Lung microvascular endothelial cell (primary cell): ENCODE data around the gene KCNJ4. TPM values are rescaled to one million over a fixed set of nuclear protein-coding genes. Genes with fewer than 3 reads are reported as not detected.

Experiments used
- DNase-seq, 2 donors: peaks; one replicate each; pipeline versions ENCODE4 v3.0.0 to v3.0.0-alpha.2; 2010; ENCODE audit warnings: low read depth in 2 of 2
- total RNA-seq: library from RNA; depleted of rRNA; stranded (reverse); fragments of >200 nt; gene quantifications from 2 replicates; pipeline ENCODE4 v1.2.1, GENCODE V29; 2014

The KCNJ4 gene
- total RNA-seq, 1 donor from 2014 or later: not detected

- DNase-seq: no peak
Measured at GRCh38 chr22:38431266-38432010, 23.6 kb downstream of the KCNJ4 start.

GRCh38 chr22:38429499-38430068 is 25.4 kb downstream of the KCNJ4 start:
- peak; percentile 45 to 57 for DNase-seq

DNA sequence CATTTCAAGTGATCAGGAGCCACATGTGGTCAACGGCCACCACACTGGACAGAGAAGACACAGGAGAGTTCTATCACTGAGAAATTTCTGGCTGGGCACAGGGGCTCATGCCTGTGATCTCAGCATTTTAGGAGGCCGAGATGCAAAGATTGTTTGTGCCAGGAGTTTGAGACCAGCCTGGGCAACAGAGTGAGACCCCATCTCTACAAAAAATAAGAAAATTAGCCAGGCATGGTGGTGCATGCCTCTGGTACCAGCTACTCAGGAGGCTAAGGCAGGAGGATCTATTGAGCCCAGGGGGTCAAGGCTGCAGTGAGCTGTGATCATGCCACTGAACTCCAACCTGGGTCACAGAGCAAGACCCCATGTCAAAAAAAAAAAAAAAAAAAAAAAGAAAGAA is 26.3 kb downstream of the KCNJ4 start:
- no peak for DNase-seq

DNA sequence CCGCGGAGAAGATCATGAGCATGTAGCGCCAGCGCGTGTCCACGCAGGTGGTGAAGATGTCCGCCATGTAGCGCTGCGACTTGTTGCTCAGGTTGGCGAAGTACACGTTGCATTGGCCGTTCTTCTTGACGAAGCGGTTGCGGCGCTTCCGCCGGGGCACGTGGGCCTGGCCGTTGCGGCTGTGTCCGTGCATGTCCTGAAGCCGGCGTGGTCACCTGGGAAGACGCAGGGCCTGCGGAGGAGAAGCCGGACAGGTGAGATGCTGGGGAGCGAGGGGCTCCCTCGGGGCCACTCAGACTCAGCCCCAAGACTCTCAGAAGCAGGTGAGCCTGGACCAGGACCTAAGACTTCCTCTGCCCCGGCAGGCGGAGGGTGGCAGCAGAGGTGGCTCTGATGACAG is 27.1 kb downstream of the KCNJ4 start:
- no peak for DNase-seq

DNA sequence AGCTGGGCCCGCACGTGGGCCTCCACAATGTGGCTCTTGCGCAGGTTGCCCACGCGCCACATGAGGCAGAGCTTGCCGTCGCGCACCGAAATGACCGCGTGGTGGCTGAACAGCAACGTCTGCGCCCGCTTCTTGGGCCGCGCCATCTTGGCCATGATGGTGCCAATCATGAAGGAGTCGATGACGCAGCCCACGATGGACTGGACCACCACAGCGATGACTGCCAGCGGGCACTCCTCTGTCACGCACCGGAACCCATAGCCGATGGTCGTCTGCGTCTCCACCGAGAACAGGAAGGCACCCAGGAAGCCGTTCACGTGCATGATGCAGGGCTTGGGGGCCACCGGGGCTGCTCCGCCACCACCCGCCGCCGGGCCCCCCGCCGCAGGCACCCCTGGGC is 27.5 kb downstream of the KCNJ4 start:
- DNase-seq: no peak

- DNase-seq: no peak
Measured at GRCh38 chr22:38426628-38427027, 28.4 kb downstream of the KCNJ4 start.

GRCh38 chr22:38424525-38425080 is 30.4 kb downstream of the KCNJ4 start:
- no peak for DNase-seq

- no peak for DNase-seq
Measured at GRCh38 chr22:38423512-38424503, 31.2 kb downstream of the KCNJ4 start.

GRCh38 chr22:38422611-38423511 is 32.1 kb downstream of the KCNJ4 start:
- DNase-seq: no peak

DNA sequence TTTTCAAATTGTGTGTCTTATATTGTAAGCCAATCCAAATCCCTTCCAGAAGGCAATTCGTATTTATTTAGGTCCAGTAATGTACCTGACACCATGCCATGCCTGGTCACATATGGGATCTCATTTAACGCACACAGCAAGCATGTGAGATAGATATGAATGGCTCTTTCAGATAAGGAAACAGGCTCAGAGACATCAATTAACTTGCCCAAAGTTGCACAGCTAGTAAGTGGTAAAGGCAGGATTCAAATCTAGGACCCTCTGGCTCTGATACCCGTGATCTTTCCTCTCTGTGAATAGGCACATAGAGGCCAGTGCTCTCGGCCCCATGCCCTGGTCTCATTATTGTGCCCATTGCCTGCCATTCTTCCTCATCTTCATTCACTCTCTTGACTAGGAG is 34.3 kb downstream of the KCNJ4 start:
- DNase-seq: no peak

DNA sequence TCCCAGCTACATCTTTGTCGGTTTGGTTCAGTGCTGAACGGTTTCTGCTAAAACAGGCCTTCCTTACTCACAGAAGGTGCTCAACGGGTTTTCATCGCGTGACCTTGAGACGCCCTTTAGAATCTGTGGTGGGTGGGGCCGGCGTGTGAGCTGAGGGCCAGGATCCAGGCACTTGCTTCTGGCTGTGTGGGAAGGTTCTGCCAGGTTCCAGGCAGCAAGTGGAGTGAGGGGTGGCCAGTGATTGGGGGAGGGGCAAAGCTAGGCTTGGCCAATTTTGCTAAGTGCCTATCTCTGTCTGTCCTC is 35.2 kb downstream of the KCNJ4 start:
- no peak for DNase-seq

DNA sequence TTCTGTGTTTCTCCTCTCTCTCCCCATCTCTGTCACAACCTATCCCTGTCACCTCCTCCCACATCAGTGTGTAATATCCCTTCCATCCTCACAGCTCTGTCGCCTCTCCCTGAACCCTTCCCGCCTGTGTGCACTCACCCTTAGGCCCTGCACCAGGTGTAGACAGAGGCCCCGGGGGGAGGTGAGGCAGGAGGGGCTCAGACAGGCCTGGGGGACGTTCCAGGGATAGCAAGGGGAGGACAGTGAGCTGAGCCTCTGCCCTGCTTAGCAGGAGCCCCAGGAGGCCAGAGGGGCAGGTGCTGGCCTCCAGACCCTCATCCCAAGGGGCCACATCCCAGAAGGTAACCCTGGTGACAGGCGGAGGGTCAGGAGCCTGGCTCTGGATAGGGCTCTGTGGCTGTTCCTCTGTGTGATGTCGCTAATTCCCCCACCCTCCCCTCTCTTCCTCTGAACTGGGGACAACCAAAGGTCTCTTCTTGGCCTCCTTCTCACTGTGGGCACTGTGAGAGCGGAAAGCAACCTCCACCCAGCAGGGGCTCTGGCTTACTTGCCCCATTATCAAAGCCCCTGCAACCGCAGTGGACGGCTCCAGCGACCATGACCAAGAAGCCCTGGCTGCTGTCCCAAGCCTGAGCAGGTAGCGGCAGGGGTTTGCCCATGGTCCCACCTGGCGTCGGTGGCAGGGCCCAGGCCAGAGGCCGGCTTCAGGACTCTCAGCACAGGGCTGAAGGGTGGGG is 35.7 kb downstream of the KCNJ4 start:
- DNase-seq: no peak

DNA sequence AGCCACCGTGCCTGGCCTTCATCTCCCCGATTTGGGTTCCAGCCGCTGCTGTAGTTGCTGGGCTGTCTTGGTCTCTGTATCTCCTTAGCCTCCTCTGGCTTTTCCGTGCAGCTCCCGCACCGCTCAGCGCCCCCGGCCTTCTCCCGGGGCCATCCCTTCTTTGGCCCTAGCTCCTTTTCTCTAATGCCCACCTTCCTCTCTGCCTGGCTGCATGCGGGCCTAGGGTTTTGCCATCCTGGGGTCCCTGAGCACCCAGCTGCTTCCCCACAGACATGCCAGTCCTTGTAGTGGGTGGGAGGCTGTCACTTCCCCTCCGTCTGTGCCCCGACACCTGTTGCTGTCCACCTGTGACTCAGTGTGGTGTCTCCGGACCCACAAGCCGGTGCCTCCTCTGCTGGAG is 36.4 kb downstream of the KCNJ4 start:
- DNase-seq: no peak

DNA sequence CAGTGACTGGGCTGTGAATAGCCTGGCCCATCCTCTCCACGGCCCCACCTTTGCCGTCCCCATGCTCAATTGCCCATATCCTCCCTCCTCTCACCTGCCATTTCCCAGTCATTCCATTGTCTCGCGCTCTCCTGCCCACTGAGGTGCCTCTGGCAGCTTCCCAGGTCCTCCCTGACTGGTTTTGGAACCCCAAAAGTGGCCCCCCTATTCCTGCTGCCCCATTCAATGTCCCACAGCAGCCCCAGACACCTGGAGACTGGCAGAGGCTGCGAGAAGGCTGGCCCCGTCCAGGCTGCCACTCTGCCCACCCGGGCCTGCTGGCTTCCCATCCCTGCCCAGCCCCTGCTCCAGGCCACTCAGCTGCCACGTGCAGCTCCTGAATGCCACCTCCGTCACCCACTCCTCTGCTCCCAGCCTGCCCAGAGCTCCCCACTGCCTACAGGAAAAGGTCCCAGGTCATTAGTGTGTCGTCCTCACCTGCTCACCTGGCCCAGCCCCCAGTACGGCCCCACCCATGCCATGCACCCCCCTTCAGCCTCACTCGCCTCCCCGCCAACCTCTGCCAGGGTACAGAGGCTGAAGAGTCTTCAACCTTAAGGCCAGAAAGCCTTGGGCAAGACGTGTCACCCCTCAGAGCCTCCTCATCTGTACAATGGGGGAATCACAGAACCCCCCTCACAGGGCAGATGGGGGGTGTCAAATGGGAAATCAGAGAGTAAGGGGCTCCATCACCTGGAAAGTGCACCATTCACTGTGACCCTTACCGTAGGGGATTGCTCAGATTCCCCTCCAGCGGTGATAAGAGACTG is 37.5 kb downstream of the KCNJ4 start:
- DNase-seq: no peak

- DNase-seq: no peak
Measured at GRCh38 chr22:38416621-38417251, 38.3 kb downstream of the KCNJ4 start.

DNA sequence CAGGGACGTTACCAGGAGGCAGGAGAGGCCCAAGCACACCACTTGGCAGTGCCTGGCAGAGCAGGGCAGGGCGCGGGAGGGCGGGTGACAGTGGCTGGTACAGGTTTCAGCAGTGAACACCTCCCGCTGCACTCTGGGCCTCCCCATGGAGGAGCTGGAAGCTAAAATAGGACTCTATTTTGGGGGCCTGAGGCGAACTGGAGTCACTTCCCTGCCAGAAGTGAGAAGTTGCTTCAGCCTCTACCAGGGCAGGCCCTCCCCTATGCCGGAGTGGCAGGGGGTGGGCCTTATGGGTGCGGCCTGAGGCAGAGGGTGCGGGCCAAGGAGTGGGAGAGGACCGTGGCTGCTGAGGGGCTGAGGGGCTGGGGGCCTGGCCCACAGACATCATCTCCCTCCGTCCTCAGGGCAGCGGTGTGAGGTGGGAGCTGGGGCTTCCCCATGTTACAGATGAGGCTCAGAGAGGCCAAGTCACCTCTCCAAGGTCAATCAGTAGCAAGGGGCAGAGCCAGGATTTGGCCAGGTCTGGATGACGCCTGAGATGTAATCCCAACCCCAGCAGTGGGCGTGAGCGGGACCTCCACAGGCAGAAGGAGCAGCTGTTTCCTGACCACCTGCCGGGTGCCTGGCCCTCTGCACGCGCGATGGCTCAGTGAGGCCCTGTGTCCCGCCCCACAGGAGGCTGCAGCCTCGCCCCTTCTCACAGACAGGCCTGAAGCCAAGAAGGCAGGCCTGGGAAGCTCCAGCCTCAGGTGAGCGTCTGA is 39.3 kb downstream of the KCNJ4 start:
- no peak for DNase-seq

GRCh38 chr22:38415046-38415445 is 40.0 kb downstream of the KCNJ4 start:
- DNase-seq: no peak

- DNase-seq: no peak
Measured at GRCh38 chr22:38414009-38414395, 41.0 kb downstream of the KCNJ4 start.
